GM12892 (cell line): ENCODE results near the gene THAP10.

ENCODE experiments used
- DNase-seq: peaks from one replicate; pipeline ENCODE4 v3.0.0; 2011; ENCODE audit not compliant: insufficient read length
- FAIRE-seq: peaks from 2 replicates; lab custom pipeline; 2011; peaks lifted over from hg19 to GRCh38; lab: Jason Lieb, UNC
- POLR2A ChIP-seq: IDR thresholded peaks from 2 replicates; pipeline ENCODE4 v1.6.1; 2011; ENCODE audit warnings: low read depth, low read length, control low read depth
- POLR2AphosphoS5 ChIP-seq: IDR thresholded peaks from 2 replicates; pipeline ENCODE4 v1.6.1; 2011; ENCODE audit warnings: low read depth, low read length, control low read depth
- TAF1 ChIP-seq: IDR thresholded peaks from 2 replicates; pipeline ENCODE4 v1.6.1; 2011; ENCODE audit warnings: low read depth, mild to moderate bottlenecking, control low read depth, low read length, borderline replicate concordance

The THAP10 gene

GRCh38 chr15:70912187-70912586, 20.0 kb upstream of the THAP10 start:
- DNase-seq (no peak), FAIRE-seq (no peak)
- TF ChIP-seq POLR2A (no peak), TAF1 (no peak), POLR2AphosphoS5 (no peak)

- FAIRE-seq (no peak), DNase-seq (no peak)
- TF ChIP-seq POLR2A (no peak), TAF1 (no peak), POLR2AphosphoS5 (no peak)
Observed at GRCh38 chr15:70910958-70911357, 18.7 kb upstream of the THAP10 start.

- FAIRE-seq (peak; percentile 42), DNase-seq (no peak)
- TF ChIP-seq TAF1 = no peak
- no peak for TF ChIP-seq POLR2A
- no peak for TF ChIP-seq POLR2AphosphoS5
Observed at GRCh38 chr15:70907784-70908471, 15.7 kb upstream of the THAP10 start.

GRCh38 chr15:70906842-70907241, 14.6 kb upstream of the THAP10 start:
- no peak for FAIRE-seq
- DNase-seq = no peak
- TF ChIP-seq POLR2AphosphoS5 (no peak), POLR2A (no peak), TAF1 (no peak)

GRCh38 chr15:70902107-70902506, 9.9 kb upstream of the THAP10 start:
- no peak for DNase-seq
- no peak for FAIRE-seq
- TF ChIP-seq POLR2AphosphoS5 (no peak), POLR2A (no peak), TAF1 (no peak)

- FAIRE-seq (no peak), DNase-seq (no peak)
- TF ChIP-seq POLR2AphosphoS5 = no peak
- no peak for TF ChIP-seq TAF1
- TF ChIP-seq POLR2A = no peak
Observed at GRCh38 chr15:70892912-70893560, 803 bp upstream of the THAP10 start.

- TF ChIP-seq POLR2AphosphoS5 = no peak
- no peak for TF ChIP-seq TAF1
- TF ChIP-seq POLR2A = no peak
- DNase-seq = no peak
- FAIRE-seq = no peak
Observed at GRCh38 chr15:70882361-70882760, 9.9 kb downstream of the THAP10 start.

- TF ChIP-seq POLR2A (no peak), POLR2AphosphoS5 (no peak)
- no peak for DNase-seq
- FAIRE-seq = no peak
Observed at GRCh38 chr15:70880781-70881180, 11.5 kb downstream of the THAP10 start.

GRCh38 chr15:70879401-70879800, 12.8 kb downstream of the THAP10 start:
- DNase-seq (no peak), FAIRE-seq (no peak)
- TF ChIP-seq POLR2AphosphoS5 (no peak), TAF1 (no peak), POLR2A (no peak)

- DNase-seq = no peak
- no peak for FAIRE-seq
- TF ChIP-seq POLR2A = no peak
- TF ChIP-seq TAF1 = no peak
- TF ChIP-seq POLR2AphosphoS5 = no peak
Observed at GRCh38 chr15:70876683-70877082, 15.6 kb downstream of the THAP10 start.

GRCh38 chr15:70876011-70876410, 16.2 kb downstream of the THAP10 start:
- FAIRE-seq (peak; percentile 80), DNase-seq (no peak)
- TF ChIP-seq TAF1 (no peak), POLR2AphosphoS5 (no peak), POLR2A (no peak)
